Activated CD8-positive, alpha-beta memory T cell treated with anti-CD3 and anti-CD28 coated beads, Interleukin-2, amount 50 U/mL, for 24 hours (primary cell): ENCODE data around the gene IGF1R.

ENCODE experiments used
- DNase-seq: peaks from one replicate; pipeline ENCODE4 v3.0.0-alpha.2; 2020; ENCODE audit errors: extremely low read depth

The IGF1R gene

GRCh38 chr15:98745650-98746374 lies 97.5 kb downstream of the IGF1R start:
- no peak for DNase-seq

GRCh38 chr15:98746375-98747155 lies 98.2 kb downstream of the IGF1R start:
- no peak for DNase-seq

- DNase-seq, result no peak
Measured at GRCh38 chr15:98751767-98752166, 103.4 kb downstream of the IGF1R start.

- DNase-seq, result no peak
Measured at GRCh38 chr15:98753726-98754656, 105.7 kb downstream of the IGF1R start.

- no peak for DNase-seq
Measured at GRCh38 chr15:98754657-98755022, 106.3 kb downstream of the IGF1R start.

GRCh38 chr15:98755138-98755537 lies 106.8 kb downstream of the IGF1R start:
- no peak for DNase-seq

- no peak for DNase-seq
Measured at GRCh38 chr15:98755781-98756180, 107.4 kb downstream of the IGF1R start.

GRCh38 chr15:98758224-98758623 lies 109.9 kb downstream of the IGF1R start:
- DNase-seq, result no peak

GRCh38 chr15:98759277-98759676 lies 110.9 kb downstream of the IGF1R start:
- DNase-seq, result no peak

- DNase-seq, result no peak
Measured at GRCh38 chr15:98760112-98760826, 111.9 kb downstream of the IGF1R start.

- no peak for DNase-seq
Measured at GRCh38 chr15:98760975-98761374, 112.6 kb downstream of the IGF1R start.

GRCh38 chr15:98763179-98763578 lies 114.8 kb downstream of the IGF1R start:
- no peak for DNase-seq

GRCh38 chr15:98764291-98764690 lies 116.0 kb downstream of the IGF1R start:
- no peak for DNase-seq

- no peak for DNase-seq
Measured at GRCh38 chr15:98765610-98766009, 117.3 kb downstream of the IGF1R start.

- DNase-seq, result no peak
Measured at GRCh38 chr15:98767692-98768091, 119.4 kb downstream of the IGF1R start.

- DNase-seq, result no peak
Measured at GRCh38 chr15:98769867-98770266, 121.5 kb downstream of the IGF1R start.

- DNase-seq, result no peak
Measured at GRCh38 chr15:98770984-98771383, 122.6 kb downstream of the IGF1R start.

GRCh38 chr15:98771541-98771940 lies 123.2 kb downstream of the IGF1R start:
- no peak for DNase-seq

GRCh38 chr15:98772895-98773294 lies 124.6 kb downstream of the IGF1R start:
- DNase-seq, result no peak

- DNase-seq, result no peak
Measured at GRCh38 chr15:98773616-98774015, 125.3 kb downstream of the IGF1R start.

- no peak for DNase-seq
Measured at GRCh38 chr15:98774756-98775497, 126.6 kb downstream of the IGF1R start.
